Glutamatergic neuron (in vitro differentiated cells): ENCODE measurements around the gene PEX11G. TPM values are rescaled to one million over a fixed set of nuclear protein-coding genes. Genes with fewer than 3 reads are reported as not detected.

ENCODE experiments used
- DNase-seq: peaks from one replicate; pipeline ENCODE4 v3.0.0; 2022
- H3K27ac Mint-ChIP-seq: one replicate; pipeline ENCODE4 v1.8.0; 2020; ENCODE audit warnings: mild to moderate bottlenecking, mixed read lengths, inconsistent platforms; ENCODE audit not compliant: unreplicated experiment
- H3K27me3 Mint-ChIP-seq: one replicate; pipeline ENCODE4 v1.8.0; 2020; ENCODE audit warnings: mild to moderate bottlenecking, moderate library complexity, mixed read lengths, inconsistent platforms; ENCODE audit not compliant: unreplicated experiment
- H3K36me3 Mint-ChIP-seq: one replicate; pipeline ENCODE4 v1.8.0; 2020; ENCODE audit warnings: mild to moderate bottlenecking, mixed read lengths, inconsistent platforms; ENCODE audit not compliant: unreplicated experiment
- H3K4me1 Mint-ChIP-seq: one replicate; pipeline ENCODE4 v1.8.0; 2020; ENCODE audit warnings: mild to moderate bottlenecking, low read depth, mixed read lengths, inconsistent platforms; ENCODE audit not compliant: unreplicated experiment
- H3K4me3 Mint-ChIP-seq: one replicate; pipeline ENCODE4 v1.8.0; 2020; ENCODE audit warnings: mild to moderate bottlenecking, mixed read lengths, inconsistent platforms; ENCODE audit not compliant: unreplicated experiment
- H3K9me3 Mint-ChIP-seq: one replicate; pipeline ENCODE4 v1.8.0; 2020; ENCODE audit warnings: mild to moderate bottlenecking, moderate library complexity, mixed read lengths, inconsistent platforms; ENCODE audit not compliant: unreplicated experiment
- CTCF ChIP-seq: fragments of 200-600 bp; sonication (generic); IDR thresholded peaks from one replicate; pipeline ENCODE4 v1.5.0; 2021; ENCODE audit not compliant: partially characterized antibody, unreplicated experiment
- total RNA-seq: library from RNA; stranded (reverse); fragmentation: NEBNext Ultra II Directional; extraction: Animal tissue kit (Norgen Biotek cat#: 25700); gene quantifications from one replicate; pipeline ENCODE4 v1.2.1, GENCODE V29; 2021; ENCODE audit not compliant: unreplicated experiment

The PEX11G gene
- total RNA-seq, 1 donor from 2014 or later, result 2.6 TPM

DNA sequence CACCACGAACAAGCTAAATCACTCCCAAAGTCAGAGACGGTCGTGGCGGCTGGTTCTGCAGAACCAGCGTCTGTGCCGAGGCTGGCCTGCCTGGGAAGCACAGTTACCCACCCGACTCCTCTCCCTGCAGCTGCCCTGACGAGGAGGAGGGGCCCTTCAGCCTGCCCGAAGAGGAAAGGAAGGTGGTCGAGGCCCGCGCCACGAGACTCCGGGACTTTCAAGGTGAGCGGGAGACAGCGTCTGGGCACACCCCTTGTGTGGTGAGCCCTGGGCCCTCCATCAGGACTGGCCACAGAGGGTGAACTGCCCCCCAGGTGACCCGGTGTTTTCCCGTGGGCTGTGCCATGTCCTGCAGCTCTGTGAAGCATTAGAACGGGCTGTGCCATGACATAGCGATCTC is 29.1 kb downstream of the PEX11G start:
- no peak for DNase-seq
- peaks cover 6% of the 10 kb centered on the region for H3K27me3 Mint-ChIP-seq
- no peak overlapping the region for H3K4me3 Mint-ChIP-seq
- H3K4me1 Mint-ChIP-seq, result no peaks in the 10 kb centered on the region
- peaks cover 7% of the 10 kb centered on the region for H3K9me3 Mint-ChIP-seq
- TF ChIP-seq CTCF, result no peak
- H3K27ac Mint-ChIP-seq, result peak overlapping the region; percentile 38
- peaks cover 21% of the 10 kb centered on the region for H3K36me3 Mint-ChIP-seq

DNA sequence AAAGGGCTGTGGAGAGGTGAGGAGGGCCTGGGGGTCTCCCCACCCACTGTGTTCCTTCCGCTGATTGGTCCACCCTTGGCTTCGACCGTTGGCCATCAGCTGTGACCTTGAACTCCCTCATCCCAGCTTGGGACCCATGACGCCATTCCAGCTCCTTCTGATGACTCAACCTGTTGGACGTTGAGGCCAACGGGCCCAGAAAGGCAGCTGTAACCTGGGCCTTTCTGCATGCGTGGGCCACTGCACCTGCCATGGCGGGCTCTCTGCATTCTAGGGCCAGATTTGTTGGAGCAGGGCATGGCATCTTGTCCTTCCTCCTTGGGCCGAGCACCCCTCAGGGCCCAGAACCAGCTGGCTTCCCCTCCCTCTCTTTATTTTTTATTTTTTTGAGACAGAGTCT is 30.2 kb downstream of the PEX11G start:
- Mint-ChIP-seq H3K27me3 (peaks cover 6% of the 10 kb centered on the region), H3K36me3 (peaks cover 30% of the 10 kb centered on the region), H3K27ac (no peak overlapping the region), H3K4me1 (no peaks in the 10 kb centered on the region), H3K9me3 (peaks cover 5% of the 10 kb centered on the region), H3K4me3 (no peak overlapping the region)
- TF ChIP-seq CTCF, result no peak
- DNase-seq, result no peak

DNA sequence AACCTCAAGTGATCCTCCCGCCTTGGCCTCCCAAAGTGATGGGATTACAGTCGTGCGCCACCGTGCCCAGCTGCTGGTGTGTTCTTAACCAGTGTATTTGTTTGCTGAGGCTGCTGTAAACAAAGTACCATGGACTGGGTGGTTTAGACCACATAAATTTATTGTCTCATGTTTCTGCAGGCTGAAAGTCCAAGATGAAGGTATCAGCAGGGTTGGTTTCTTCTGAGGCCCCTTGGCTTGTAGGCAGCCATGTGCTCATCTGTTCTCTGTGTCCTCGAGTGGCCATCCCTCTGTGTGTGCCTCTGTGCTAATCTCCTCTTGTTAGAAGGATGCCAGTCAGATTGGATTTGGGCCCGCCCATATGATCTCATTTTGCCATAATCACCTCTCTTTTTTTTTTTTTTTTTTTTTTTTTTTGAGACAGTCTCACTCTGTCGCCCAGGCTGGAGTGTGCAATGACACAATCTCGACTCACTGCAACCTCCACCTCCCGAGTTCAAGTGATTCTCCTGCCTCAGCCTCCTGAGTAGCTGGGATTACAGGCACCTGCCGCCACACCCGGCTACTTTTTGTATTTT is 31.8 kb downstream of the PEX11G start:
- H3K9me3 Mint-ChIP-seq, result peaks cover 3% of the 10 kb centered on the region
- H3K4me1 Mint-ChIP-seq, result no peaks in the 10 kb centered on the region
- no peak for DNase-seq
- H3K27me3 Mint-ChIP-seq, result peaks cover 6% of the 10 kb centered on the region
- H3K27ac Mint-ChIP-seq, result no peak overlapping the region
- no peak overlapping the region for H3K4me3 Mint-ChIP-seq
- peaks cover 30% of the 10 kb centered on the region for H3K36me3 Mint-ChIP-seq
- no peak for TF ChIP-seq CTCF

DNA sequence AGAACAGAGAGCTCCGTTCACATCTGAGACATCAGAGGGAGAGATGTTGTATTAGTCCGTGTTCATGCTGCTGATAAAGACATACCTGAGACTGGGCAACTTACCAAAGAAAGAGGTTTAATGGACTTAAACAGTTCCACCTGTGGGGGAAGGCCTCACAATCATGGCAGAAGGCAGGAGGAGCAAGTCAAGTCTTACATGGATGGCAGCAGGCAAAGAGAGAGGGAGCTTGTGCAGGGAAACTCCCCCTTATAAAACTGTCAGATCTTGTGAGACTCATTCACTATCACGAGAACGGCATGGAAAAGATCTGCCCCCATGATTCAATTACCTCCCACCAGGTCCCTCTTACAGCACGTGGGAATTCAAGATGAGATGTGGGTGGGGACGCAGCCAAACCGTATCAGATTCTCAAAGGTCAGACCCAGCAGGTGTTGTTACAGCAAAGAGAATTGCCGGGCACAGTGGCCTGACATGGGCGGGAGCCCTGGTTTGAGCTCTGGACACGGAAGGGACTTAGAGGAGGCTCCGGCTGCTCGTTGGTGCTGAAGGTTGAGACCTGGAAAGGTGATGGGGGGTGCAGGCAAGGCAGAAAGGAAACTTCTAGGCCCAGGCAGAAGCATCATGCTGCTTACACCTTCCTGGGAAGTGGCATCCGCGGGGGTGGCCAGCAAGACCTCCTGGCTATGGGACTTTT is 33.1 kb downstream of the PEX11G start:
- Mint-ChIP-seq H3K36me3 (peaks cover 33% of the 10 kb centered on the region), H3K27me3 (peaks cover 4% of the 10 kb centered on the region), H3K4me1 (no peaks in the 10 kb centered on the region), H3K4me3 (no peak overlapping the region), H3K27ac (no peak overlapping the region), H3K9me3 (peaks cover 5% of the 10 kb centered on the region)
- TF ChIP-seq CTCF, result no peak
- no peak for DNase-seq

DNA sequence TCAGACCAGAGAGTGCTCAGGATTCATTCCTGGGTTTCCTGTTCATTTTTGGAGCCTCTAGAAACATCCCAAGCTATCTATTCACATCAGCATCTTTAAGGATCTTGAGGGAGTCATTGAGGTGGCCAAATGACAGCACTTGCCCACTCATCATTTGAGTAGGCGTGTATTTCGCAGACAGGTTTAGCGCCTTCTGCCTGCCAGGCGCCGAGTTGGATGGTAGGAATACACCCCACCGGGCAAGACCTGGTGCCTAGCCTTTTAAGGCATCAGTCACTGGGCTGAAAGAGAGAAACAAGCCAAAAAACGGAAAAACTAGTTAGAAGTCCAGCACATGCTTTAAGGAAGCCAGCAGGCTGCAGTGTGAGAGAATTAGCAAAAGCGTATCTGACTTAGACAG is 33.8 kb downstream of the PEX11G start:
- Mint-ChIP-seq H3K27me3 (peaks cover 4% of the 10 kb centered on the region), H3K27ac (no peak overlapping the region), H3K9me3 (peaks cover 12% of the 10 kb centered on the region), H3K4me3 (no peak overlapping the region), H3K4me1 (no peaks in the 10 kb centered on the region), H3K36me3 (peaks cover 41% of the 10 kb centered on the region)
- DNase-seq, result no peak
- no peak for TF ChIP-seq CTCF
